ENCODE measurements around the gene CDCP2. TPM values are rescaled to one million over a fixed set of nuclear protein-coding genes. Genes with fewer than 3 reads are reported as not detected.

CDCP2 gene
- total RNA-seq, result not detected

DNA sequence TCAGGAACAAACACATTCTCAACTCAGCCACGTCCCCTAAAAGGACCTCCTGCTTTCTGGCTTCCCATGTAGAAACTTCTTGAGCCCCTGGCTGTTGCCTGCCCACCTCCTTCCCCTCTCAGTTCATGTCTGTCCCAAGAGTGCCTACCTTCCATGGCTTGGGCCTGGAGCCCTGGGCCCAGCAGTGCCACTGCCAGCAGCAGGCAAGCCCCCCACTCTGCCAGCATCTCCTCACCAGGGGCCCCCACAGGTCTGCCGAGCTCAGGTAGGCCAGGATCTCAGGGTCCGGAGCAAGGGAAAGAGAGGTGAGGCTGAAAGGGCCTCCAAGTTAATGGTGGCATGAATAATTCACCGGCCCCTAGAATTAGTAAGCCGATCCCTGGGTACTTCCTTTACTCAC, at the start of gene CDCP2:
CDCP2 (minus strand) TSS at position 305 of the 400 bp plus-strand sequence; CDS start at position 227, 78 bp downstream.
- H3K9me3 ChIP-seq, result no peaks in the 10 kb centered on the region
- DNase-seq (ENCODE audit: low spot score), result no peak
- TF ChIP-seq, protein P1, sequence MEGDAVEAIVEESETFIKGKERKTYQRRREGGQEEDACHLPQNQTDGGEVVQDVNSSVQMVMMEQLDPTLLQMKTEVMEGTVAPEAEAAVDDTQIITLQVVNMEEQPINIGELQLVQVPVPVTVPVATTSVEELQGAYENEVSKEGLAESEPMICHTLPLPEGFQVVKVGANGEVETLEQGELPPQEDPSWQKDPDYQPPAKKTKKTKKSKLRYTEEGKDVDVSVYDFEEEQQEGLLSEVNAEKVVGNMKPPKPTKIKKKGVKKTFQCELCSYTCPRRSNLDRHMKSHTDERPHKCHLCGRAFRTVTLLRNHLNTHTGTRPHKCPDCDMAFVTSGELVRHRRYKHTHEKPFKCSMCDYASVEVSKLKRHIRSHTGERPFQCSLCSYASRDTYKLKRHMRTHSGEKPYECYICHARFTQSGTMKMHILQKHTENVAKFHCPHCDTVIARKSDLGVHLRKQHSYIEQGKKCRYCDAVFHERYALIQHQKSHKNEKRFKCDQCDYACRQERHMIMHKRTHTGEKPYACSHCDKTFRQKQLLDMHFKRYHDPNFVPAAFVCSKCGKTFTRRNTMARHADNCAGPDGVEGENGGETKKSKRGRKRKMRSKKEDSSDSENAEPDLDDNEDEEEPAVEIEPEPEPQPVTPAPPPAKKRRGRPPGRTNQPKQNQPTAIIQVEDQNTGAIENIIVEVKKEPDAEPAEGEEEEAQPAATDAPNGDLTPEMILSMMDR (IDR thresholded peaks at IDR 0.05), result no peak
- H3K27ac ChIP-seq, result peak within 1 kb of the TSS; percentile 47 to 64
- ATAC-seq (ENCODE audit: insufficient number of reproducible peaks, low FRiP score, low read depth), result no peak
- peak within 1 kb of the TSS; percentile 55 for H3K4me3 ChIP-seq
- peaks cover 7 to 14% of the 10 kb centered on the region in 2 donors for H3K4me1 ChIP-seq (ENCODE audit: control insufficient read depth in 1 of 2, low read depth in 2 of 2)
- H3K27me3 ChIP-seq (replicated peaks; ENCODE audit: insufficient read depth), result no peaks in the 10 kb centered on the region
- no peaks in the 10 kb centered on the region for H3K36me3 ChIP-seq

DNA sequence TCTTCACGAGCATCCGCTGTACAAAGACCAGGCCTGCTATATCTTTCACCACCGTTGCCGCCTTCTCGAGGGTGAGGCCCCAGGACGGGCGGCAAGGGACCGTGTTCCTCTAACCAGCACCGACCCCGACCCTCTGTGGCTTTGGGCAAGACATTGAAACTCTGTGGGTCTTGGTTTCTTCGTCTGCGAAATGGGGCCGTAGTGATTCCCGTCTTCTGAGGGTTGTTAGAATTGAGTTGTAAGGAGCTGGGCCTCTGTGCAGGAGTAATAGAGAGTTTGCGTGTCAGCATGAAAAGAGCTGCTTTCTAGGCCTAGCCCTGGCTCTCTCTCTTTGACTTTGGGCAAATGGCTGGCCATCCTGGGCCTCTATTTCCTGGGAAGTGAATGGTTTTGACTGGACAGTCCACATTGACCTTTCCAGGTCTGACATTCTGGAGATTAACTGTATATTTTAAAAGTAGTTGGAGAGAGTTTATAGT, 47.8 kb upstream of the CDCP2 start:
- DNase-seq (ENCODE audit: low spot score) (no peak), ATAC-seq (ENCODE audit: insufficient number of reproducible peaks, low FRiP score, low read depth) (no peak)
- Histone ChIP-seq H3K4me3 (peak overlapping the region; percentile 88), H3K9me3 (no peaks in the 10 kb centered on the region), H3K4me1 (ENCODE audit: control insufficient read depth in 1 of 2, low read depth in 2 of 2) (peaks cover 15 to 26% of the 10 kb centered on the region in 2 donors), H3K27ac (peak overlapping the region; percentile 43 to 57), H3K36me3 (peaks cover 17% of the 10 kb centered on the region), H3K27me3 (replicated peaks; ENCODE audit: insufficient read depth) (no peaks in the 10 kb centered on the region)
- TF ChIP-seq, protein P1 (IDR thresholded peaks at IDR 0.05), result no peak

DNA sequence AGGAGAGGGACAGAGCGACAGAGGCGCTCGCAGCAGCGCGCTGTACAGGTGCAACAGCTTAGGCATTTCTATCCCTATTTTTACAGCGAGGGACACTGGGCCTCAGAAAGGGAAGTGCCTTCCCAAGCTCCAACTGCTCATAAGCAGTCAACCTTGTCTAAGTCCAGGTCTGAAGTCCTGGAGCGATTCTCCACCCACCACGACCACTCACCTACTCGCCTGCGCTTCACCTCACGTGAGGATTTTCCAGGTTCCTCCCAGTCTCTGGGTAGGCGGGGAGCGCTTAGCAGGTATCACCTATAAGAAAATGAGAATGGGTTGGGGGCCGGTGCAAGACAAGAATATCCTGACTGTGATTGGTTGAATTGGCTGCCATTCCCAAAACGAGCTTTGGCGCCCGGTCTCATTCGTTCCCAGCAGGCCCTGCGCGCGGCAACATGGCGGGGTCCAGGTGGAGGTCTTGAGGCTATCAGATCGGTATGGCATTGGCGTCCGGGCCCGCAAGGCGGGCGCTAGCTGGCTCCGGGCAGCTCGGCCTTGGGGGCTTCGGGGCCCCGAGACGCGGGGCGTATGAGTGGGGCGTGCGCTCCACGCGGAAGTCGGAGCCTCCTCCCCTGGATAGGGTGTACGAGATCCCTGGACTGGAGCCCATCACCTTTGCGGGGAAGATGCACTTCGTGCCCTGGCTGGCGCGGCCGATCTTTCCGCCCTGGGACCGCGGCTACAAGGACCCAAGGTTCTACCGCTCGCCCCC, 47.1 kb upstream of the CDCP2 start, which contains the start of the genes CYB5RL and MRPL37:
CYB5RL (minus strand) TSS at position 266 of the 754 bp plus-strand sequence. CDS start 4,414 bp downstream, outside the sequence.
MRPL37 (plus strand) TSS at position 403 of the 754 bp plus-strand sequence; CDS start at position 480, 77 bp downstream.
- Histone ChIP-seq H3K27ac (peak within 1 kb of the TSS; percentile 43 to 57), H3K27me3 (replicated peaks; ENCODE audit: insufficient read depth) (no peaks in the 10 kb centered on the region), H3K4me1 (ENCODE audit: control insufficient read depth in 1 of 2, low read depth in 2 of 2) (peaks cover 15 to 26% of the 10 kb centered on the region in 2 donors), H3K36me3 (peaks cover 17% of the 10 kb centered on the region), H3K4me3 (peak within 1 kb of the TSS; percentile 88), H3K9me3 (no peaks in the 10 kb centered on the region)
- DNase-seq (ENCODE audit: low spot score) (peak; percentile 80), ATAC-seq (ENCODE audit: insufficient number of reproducible peaks, low FRiP score, low read depth) (peak; percentile 69)
- TF ChIP-seq, protein P1 (IDR thresholded peaks at IDR 0.05), result no peak

DNA sequence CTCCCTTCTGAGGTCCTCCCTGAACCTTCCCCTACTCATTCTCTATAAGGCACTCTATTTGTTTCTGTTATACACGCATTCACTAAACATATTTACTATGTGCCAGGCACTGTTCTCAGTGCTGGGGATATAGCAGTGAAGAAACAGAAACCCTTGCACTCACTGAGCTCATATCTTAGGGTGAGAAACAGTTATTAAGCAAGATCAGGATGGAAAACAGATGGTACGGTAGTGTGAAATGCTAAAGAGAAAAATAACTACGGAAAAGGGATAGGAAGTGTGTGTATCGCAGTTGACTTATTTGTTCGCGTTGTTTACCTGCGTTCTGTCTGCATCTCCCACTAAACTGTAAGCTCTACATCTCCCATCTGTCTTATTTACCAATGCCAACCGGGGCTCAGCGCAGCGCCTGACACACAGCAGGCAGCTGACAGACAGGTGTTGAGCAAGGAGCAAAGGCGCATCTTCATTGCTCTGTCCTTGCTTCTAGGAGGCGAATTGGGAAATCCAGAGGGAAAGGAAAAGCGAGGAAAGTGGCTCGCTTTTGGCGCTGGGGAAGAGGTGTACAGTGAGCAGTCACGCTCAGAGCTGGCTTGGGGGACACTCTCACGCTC, 46.5 kb upstream of the CDCP2 start:
- TF ChIP-seq, protein P1 (IDR thresholded peaks at IDR 0.05), result no peak
- DNase-seq (ENCODE audit: low spot score), result no peak
- Histone ChIP-seq H3K9me3 (no peaks in the 10 kb centered on the region), H3K27me3 (replicated peaks; ENCODE audit: insufficient read depth) (no peaks in the 10 kb centered on the region), H3K36me3 (peaks cover 17% of the 10 kb centered on the region), H3K4me1 (ENCODE audit: control insufficient read depth in 1 of 2, low read depth in 2 of 2) (peaks cover 15 to 26% of the 10 kb centered on the region in 2 donors), H3K27ac (peak overlapping the region in 1 of 2 donors; percentile 37), H3K4me3 (peak overlapping the region; percentile 88)
- ATAC-seq (ENCODE audit: insufficient number of reproducible peaks, low FRiP score, low read depth), result no peak

DNA sequence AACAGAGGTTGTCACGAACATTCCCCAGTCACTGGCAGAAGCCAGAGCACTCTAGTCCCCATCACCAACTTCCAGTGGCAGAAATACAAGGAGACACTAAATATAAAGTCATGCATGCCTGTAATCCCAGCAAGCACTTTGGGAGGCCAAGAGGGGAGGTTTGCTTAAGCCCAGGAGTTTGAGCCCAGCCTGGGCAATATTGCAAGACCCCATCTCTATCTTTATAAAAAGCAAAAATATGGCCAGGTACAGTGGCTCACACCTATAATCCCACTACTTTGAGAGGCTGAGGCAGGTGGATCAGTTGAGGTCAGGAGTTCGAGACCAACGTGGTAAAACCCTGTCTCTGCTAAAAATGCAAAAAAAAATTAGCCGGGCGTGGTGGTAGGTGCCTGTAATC, 40.7 kb upstream of the CDCP2 start:
- Histone ChIP-seq H3K9me3 (no peaks in the 10 kb centered on the region), H3K4me3 (no peak overlapping the region), H3K36me3 (peaks cover 25% of the 10 kb centered on the region), H3K27me3 (replicated peaks; ENCODE audit: insufficient read depth) (no peaks in the 10 kb centered on the region), H3K4me1 (ENCODE audit: control insufficient read depth in 1 of 2, low read depth in 2 of 2) (no peaks in the 10 kb centered on the region), H3K27ac (no peak overlapping the region)
- DNase-seq (ENCODE audit: low spot score), result no peak
- TF ChIP-seq, protein P1 (IDR thresholded peaks at IDR 0.05), result no peak
- no peak for ATAC-seq (ENCODE audit: insufficient number of reproducible peaks, low FRiP score, low read depth)

All from thoracic aorta (tissue), 2 donors.